GM18502 (cell line): Measurements from ENCODE around the gene SNX22.

Experiments used
- ATAC-seq: cut with Tn5 transposase; IDR thresholded peaks from one replicate; pipeline ENCODE4 v1.9.1; 2021; ENCODE audit warnings: mild to moderate bottlenecking; ENCODE audit not compliant: unreplicated experiment, poor library complexity

SNX22 gene

DNA sequence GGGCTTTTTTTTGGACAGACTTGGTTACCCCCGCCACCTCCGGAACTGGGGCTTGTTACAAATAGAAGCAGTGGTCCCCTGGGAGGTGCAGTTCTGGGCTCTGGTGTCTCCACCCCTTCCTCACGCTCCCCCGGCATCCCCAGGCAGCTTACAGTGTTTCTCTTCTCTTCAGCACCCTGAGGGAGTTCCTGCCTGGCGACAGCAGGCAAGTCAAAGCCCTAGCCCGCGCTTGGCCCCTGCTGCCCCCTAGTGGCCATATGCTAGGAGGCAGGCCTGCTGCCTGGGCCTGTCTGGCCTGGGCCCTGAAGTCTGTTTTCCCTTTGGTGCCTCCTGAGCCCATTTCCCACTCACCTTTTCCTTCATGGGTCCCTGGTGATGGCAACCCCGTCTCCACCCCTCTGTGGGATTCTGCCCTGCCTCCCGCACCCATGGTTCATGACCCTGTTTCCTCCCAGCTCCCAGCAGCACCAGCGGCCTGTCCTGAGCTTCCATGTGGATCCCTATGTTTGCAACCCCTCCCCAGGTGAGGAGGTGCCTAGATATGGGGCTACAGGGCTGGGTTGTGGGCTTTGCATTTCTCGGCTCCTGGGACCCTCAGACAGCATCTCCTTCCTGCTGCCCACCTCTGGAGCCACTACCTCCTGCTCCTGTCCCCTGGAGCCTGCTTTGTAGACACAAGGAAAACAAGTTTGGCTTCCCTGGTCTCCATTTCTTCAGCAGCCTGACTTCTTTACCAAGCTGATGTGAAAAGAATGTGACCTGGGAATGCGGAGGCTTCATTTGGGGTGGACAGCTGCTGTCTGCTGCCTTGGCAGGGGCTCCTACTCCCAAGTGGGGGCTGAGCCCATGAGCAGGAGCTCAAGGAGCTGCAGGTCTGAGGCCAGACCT is 2.2 kb downstream of the SNX22 start:
- ATAC-seq: peak; percentile 57

DNA sequence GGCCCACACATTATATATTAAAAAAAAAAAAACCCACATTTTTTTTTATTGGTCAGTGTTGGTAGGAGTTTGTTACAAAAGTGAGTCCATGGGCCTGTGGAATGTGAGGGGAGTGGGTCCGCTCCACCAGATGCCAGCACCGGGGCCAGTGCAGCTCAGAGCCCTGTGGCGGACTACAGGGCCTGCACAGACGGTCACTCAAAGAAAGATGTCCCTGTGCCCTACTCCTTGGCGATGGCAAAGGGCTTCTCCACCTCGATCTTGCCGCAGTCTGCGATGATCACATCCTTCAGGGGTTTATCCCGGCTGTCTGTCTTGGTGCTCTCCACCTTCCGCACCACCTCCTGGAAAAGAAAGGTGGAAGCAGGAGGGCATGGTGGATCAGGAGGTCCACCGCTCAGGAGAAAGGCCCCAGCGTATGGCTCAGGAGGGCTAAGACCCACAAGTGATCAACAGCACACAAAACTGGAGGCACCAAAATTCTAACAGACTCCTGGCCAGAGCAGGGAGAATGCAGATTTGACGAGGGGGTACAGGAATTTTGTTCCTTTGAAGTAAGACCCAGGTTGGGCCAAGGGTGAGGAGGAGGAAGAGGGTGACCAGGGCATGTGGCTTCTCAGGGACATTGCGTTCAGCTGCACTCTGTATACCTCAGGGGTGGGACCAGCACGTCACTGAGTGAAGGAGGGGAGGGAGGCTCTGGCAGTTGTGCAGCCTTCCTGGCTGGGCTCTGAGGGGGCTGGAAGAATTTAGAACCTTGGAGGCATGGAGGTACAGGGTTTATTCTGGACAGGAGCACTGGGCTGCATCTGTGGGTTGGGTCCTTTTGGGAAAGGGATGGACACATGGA is 4.5 kb downstream of the SNX22 start:
- no peak for ATAC-seq

DNA sequence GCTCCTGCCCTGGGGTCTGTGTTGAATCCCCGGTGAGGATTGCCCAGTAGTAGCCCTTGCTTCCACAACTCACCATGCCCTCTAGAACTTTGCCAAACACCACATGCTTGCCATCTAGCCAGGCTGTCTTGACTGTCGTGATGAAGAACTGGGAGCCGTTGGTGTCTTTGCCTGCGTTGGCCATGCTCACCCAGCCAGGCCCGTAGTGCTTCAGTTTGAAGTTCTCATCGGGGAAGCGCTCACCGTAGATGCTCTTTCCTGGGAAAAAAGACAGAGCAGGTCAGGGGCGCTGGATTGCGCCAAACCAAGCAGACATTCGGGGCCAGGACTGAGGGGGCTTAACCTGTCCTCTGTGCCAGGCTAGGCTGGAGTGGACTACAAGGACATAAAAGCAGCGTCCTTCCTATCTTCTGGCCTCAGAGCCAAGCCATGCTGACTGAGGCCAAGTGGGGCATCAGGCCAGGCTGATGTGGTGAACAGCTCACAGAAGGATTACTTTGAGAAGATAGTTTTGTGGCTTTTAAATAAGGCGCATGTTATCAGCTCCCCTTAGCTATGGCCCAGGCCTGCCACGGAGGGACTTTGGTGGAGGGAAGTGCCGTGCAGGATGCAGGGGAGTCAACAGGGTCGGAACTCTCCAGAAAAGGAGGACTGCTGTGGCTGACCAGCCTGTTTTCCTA is 5.3 kb downstream of the SNX22 start:
- no peak for ATAC-seq

DNA sequence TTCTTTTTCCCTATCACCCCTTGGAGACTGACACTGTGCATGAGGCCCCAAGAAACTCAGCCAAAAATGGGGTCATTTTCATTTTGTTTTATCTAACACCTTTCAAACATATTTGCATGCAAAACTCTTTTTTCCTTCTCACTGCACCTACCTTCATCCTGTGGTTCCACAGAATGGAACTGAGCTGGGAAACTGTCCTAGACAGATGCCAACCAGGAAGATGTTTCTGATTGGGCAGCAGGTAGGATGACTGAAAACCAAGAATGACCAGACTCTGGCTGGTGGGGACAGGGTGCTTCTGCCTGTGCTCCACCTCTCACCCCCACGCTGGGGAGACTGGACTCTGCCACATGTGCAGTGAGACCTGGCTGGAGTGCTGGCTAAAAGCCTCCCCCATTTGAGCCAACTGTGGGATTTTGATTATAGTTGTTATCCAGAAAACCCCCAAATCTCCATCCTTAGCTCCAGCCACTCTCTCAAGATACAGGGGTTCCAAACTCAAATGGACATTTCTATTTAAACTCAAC is 6.1 kb downstream of the SNX22 start:
- no peak for ATAC-seq

DNA sequence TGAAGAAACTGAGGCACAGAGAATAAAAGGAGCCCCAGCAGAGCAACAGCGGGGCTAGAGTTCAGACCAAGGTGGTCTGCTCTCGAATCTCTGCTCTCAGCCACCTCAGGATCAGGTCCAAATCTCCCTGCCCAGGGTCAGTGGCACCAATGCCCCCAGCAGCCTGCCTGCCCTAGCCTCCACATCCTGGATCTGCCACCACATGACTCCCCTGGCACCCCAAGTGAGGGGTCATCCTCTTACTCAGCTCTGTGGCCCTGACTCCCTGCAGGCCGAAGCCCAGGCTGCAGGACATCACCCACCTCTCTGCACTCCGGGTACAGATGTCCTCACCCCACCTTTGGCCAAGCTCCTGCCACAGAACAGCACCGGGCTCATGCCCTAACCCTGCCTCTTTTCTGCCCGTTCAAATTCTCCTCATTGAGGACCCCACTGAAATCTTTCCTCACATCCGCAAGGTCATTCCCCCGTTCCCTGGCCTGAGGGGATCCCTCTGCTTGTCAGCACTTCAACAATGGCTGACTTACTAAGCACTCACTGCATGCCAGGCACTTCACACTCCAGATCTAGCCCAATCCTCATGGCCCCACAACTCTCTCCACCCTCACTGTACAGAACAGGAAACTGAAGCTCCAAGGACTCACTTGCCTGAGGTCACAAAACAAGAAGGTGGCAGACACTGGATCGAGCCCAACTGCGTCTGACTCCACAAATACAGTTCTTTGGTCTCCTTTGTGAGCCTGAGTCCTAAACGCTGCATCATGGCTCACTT is 7.0 kb downstream of the SNX22 start:
- ATAC-seq: no peak

DNA sequence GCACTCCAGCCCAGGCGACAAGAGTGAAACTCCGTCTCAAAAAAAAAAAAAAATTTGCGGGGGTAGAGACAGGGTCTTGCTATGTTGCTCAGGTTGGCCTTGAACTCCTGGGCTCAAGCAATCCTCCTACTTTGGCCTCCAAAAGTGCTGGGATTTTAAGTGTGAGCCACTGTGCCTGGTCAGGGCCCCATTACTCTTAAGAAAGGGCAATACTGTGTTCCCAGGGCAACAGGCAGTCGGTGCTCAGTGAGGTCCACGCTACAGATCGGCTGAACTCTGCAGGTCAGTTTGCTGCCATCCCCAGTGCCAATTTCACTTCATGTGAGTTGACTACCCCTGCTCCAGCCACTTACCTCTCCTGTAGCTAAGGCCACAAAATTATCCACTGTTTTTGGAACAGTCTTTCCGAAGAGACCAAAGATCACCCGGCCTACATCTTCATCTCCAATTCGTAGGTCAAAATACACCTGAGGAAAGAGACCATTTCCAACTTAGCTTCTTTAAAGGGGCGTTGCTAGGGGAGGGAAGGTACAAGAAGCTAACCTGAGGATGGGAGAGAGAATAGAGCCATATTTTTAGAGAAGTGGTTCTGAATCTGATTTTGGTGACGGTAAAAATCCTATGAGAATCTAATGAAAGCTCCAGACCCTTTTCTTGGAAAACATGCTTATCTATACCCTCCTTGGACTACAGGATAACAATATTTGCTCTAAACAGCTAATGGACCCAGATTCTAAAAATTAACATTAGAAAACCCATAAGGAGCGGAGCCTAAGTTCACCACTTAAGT is 10.4 kb downstream of the SNX22 start:
- ATAC-seq: no peak

DNA sequence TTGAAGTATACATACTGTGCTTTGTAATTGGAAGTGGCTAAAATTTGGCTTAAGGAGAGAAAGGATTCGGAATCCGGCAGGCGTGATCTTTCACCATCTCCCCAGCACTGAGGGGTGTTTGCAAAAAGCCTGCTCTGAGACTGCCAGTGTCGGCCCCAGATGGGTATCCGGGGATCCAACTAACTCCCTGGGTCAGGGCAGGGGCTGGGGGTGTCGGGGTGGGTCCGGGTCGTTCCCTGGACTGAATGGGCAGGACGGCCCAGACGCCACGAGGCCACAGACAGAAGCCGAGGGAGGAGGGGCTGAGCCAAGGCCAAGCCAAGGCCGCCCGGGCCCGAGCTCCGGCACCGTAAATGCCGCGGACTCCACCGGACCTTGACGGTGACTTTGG is 10.9 kb downstream of the SNX22 start:
- ATAC-seq: peak; percentile 21

DNA sequence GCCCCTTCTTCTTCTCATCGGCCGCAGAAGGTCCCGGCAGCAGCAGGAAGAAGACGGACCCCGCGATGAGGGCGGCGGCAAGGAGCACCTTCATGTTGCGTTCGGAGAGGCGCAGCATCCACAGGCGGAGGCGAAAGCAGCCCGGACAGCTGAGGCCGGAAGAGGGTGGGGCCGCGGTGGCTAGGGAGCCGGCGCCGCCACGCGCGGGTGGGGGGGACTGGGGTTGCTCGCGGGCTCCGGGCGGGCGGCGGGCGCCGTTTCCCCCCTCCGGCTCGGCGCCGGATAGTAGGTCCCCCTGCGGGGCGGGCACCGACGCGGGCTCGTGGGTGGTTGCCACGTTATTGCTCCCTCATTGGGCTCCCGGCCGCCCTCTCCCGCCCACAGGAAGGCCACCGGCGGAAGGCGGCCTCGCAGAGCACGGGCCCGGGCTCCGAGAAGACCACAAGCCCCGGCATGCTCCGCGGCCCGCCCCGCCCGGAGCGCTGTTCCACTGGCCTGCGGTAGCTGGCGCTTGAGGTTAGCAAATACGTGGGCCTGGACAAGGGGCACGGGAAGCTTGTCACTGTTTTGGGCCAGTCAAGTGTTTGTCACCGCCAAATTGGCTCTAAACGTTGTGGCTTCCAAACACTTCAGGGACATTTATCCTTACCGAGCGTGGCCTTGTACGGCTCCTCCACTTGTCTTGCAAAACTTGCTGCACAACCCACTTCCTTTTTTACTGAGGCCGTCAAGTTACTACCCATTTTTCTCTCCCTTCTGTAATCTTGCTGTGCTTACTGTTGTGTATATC is 11.5 kb downstream of the SNX22 start, which contains the start of gene PPIB:
Gene PPIB, minus strand, starts transcription at position 154 of the 790 bp plus-strand sequence. Its CDS starts 36 bp downstream, at position 118.
- peak; percentile 88 for ATAC-seq

DNA sequence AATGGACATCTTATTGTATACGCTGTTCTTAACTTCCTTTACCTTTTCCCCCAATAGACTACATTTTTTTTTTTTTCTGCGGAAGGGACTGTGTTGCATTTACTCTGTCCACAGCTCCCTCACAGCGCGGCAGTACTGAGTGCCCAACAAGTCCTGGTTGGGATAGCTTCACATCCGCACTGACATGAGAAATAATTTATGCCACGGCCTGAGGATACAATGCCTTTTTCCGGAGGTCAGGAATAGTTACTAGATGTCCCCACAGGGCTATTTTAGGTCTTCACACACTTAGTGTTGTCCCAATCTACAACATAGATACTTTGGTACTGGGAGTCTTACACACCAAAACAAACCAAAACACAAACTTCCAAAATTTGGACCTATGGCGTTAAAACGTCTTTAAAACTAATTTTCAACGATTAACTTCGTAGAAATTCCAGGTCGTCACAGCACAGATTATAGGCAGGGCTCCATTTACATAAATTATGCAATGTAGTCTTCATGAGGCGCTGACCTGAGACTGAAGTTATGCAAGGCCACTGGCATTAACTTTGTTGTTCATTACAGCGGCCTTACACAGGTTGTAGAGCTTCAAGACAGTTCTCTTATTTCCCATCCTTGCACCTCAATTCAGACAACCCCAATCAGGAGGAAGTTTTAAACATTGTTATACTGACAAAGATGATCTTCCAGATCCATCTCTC is 12.3 kb downstream of the SNX22 start:
- ATAC-seq: peak; percentile 14

DNA sequence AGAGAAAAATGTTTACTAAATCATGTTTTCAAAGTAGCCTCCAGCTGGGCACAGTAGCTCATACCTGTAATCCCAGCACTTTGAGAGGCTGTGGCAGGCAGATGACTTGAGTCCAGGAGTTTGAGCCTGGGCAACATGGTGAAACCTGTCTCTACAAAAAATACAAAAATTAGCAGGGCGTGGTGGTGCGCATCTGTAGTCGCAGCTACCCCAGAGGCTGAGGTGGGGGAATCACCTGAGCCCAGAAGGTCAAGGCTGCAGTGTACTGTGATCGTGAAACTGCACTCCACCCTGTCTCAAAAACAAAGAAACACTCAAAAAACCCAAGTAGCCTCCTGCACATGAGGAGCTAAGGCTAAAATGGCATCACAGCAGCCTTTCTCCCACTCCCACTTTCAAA is 12.9 kb downstream of the SNX22 start:
- ATAC-seq: no peak

DNA sequence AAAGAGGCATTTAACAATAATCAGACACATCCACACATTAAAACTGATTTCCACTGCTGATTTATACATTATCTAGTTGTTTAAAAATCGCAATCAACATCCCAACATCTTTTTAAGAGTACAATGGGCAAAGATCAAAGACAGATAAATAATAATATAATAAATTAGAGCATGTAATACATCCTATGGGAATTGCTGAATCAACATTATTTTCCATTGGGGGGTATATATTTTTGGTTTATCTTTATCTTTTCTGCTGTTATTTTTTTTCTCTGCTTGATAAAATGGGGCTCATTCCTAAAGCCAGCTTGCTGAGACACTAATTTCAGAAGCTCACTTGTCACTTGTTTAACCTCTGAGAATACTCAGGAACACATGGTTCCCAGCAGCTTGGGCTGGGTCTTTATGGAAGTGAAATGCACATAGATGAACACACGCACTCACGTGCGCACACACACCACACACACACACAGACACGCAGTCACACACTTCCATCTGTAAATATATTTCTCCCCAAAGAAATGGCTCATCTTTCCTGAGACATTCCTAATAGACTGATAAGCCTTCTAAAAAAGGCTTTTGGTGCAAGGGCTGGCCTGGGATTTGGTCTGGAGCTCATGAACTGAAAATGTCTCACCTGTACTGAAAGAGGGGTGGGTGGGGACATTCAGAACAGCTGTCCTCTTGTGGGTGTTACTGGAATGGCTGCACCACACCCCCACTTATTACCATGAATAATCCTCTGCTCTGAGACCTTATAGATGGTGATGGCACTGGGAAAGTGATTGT is 14.8 kb downstream of the SNX22 start:
- ATAC-seq: no peak

DNA sequence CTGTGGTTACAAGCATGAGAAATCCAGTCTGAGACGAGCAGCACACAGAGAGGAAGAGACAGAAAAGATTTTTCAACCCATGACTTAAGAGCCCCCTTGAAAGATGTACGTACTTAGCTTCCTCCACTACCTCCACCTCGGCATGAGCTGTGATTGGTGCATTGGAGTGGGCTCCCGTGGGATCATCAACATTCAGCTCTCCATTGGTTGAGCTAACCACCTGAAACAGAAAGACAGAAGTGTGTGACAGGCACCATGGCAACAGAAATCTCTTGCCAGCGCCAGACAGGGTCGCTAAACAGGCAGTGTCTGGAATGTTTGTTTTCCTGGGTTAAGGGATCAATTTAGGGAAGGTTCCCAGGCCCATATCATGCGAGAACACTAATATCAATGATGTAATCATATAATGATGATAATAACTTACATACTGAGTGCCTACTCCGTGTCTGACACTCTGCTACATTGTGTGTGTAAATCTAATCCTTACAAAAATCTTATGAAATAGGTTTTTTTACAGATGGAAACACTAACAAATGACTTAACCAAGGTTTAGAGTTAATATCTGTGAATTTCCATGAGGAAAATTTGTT is 28.8 kb downstream of the SNX22 start:
- peak; percentile 71 for ATAC-seq

DNA sequence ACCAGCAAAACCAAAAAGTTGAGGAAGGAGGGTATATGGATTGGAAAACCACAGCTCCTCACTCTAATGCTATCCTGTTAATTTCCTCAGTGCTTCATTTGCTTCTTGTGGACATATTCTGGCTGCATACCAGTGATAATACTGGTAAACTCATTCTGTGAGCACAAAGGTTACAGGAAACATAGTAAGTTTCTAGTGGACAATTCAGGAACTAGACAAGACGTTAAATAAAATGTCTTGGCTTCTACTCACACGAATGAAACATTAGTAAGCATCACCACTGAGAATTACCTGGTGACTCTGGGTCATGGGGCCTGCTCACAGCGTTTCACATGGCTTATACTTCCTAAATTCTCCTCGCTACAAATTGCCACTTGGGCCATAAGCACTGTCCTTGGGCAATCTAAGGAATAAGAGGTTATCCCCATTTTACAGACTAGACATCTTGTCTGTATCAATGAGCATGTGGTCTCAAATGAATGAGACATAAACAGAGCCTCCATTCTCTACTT is 31.4 kb downstream of the SNX22 start:
- ATAC-seq: no peak

DNA sequence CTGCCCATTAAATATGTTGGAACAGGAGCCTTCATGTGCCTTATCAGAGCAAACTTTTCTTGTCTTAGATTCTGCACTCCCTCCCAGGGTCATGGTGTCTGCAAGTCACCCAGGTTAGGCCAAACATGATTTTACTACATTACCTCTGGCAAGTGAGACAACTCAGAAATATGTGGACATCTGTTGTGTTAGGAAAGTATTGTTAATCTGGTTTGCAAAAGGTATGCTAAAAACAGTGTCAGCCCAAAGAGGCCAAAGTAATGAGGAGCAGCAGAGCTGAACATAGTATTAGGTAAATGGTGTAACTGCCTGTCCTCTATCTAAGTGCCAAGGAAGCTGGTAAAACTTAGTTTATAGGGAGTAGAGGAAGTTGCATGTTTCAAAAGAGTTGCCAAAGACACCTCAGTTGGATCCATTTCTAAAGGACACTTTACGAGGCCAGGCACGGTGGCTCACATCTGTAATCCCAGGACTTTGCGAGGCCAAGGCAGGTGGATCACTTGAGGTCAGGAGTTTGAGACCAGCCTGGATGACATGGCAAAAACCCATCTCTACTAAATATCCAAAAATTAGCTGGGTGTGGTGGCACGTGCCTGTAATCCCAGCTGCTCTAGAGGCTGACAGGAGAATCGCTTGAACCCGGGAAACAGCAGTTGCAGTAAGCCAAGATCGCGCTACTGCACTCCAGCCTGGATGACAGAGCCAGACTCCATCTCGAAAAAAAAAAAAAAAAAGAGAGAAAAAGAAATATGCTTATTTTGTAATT is 33.8 kb downstream of the SNX22 start:
- ATAC-seq: no peak

DNA sequence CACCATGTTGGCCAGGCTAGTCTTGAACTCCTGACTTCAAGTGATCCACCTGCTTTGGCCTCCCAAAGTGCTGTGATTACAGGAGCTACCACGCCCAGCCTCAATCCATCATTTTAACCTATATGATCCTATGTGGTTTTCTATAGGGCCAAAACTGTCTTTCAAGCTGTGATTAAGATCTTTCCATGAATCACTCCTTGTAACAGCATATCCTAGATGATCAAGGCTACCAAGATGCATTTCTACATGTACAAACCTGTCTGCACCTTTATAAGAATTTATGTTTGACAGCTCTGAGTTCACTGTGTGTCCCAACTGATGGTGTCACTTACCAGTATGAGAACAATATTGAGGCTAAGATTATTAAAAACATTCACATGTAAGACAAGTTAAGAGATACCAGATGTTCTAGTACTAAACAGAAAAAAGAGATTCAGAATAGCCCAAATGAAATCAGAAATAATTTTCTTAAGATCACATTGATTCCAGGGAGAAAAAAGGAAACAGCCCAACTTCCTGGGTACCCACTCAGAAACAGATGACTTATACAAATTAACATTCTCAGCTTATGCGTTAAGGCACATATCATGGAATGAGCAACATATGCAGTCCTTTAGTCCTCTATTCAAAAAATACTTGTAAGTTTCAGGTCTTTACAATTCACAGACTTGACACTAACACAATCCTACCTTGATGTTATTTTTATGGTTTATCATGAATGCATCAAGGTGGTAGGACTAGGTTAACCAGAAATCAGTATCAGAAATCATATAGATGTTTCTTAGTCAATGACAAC is 36.1 kb downstream of the SNX22 start:
- no peak for ATAC-seq
